HUES48 (cell line): ENCODE data around the gene CFAP54.

Source experiments
- H3K27ac ChIP-seq: one replicate; pipeline ENCODE4 v1.7.0; 2013; ENCODE audit warnings: low read depth, low read length, inconsistent platforms
- H3K27me3 ChIP-seq: 2 replicates; pipeline ENCODE4 v1.6.1; 2013; ENCODE audit warnings: mild to moderate bottlenecking, low read length; ENCODE audit not compliant: control insufficient read depth, insufficient read depth
- H3K36me3 ChIP-seq: 2 replicates; pipeline ENCODE4 v1.6.1; 2013; ENCODE audit warnings: low read length; ENCODE audit not compliant: control insufficient read depth, insufficient read depth
- H3K4me1 ChIP-seq: 2 replicates; pipeline ENCODE4 v1.6.1; 2013; ENCODE audit warnings: mild to moderate bottlenecking, low read length; ENCODE audit not compliant: control insufficient read depth, insufficient read depth
- H3K4me3 ChIP-seq: 2 replicates; pipeline ENCODE4 v1.5.1; 2013; ENCODE audit warnings: mild to moderate bottlenecking, low read depth, low read length
- H3K9ac ChIP-seq: 2 replicates; pipeline ENCODE4 v1.6.1; 2013; ENCODE audit warnings: mild to moderate bottlenecking, low read depth, low read length, moderate library complexity
- H3K9me3 ChIP-seq: 2 replicates; pipeline ENCODE4 v1.6.1; 2013; ENCODE audit warnings: low read length; ENCODE audit not compliant: control insufficient read depth, insufficient read depth

Gene CFAP54

GRCh38 chr12:96501133-96501761 lies 11.9 kb downstream of the CFAP54 start:
- Histone ChIP-seq H3K9ac (no peak overlapping the region), H3K27ac (no peak overlapping the region), H3K4me3 (no peak overlapping the region), H3K4me1 (peaks cover 6% of the 10 kb centered on the region), H3K36me3 (no peaks in the 10 kb centered on the region), H3K9me3 (no peaks in the 10 kb centered on the region), H3K27me3 (no peaks in the 10 kb centered on the region)

GRCh38 chr12:96501908-96502307 lies 12.5 kb downstream of the CFAP54 start:
- H3K4me1 ChIP-seq, result peaks cover 6% of the 10 kb centered on the region
- H3K9ac ChIP-seq, result no peak overlapping the region
- no peak overlapping the region for H3K27ac ChIP-seq
- H3K27me3 ChIP-seq, result no peaks in the 10 kb centered on the region
- H3K9me3 ChIP-seq, result no peaks in the 10 kb centered on the region
- no peaks in the 10 kb centered on the region for H3K36me3 ChIP-seq
- H3K4me3 ChIP-seq, result no peak overlapping the region

- no peaks in the 10 kb centered on the region for H3K27me3 ChIP-seq
- no peaks in the 10 kb centered on the region for H3K9me3 ChIP-seq
- H3K27ac ChIP-seq, result no peak overlapping the region
- no peaks in the 10 kb centered on the region for H3K36me3 ChIP-seq
- no peak overlapping the region for H3K9ac ChIP-seq
- peaks cover 6% of the 10 kb centered on the region for H3K4me1 ChIP-seq
- no peak overlapping the region for H3K4me3 ChIP-seq
Measured at GRCh38 chr12:96502477-96502876, 13.1 kb downstream of the CFAP54 start.

GRCh38 chr12:96502949-96503532 lies 13.7 kb downstream of the CFAP54 start:
- no peak overlapping the region for H3K9ac ChIP-seq
- H3K27me3 ChIP-seq, result no peaks in the 10 kb centered on the region
- H3K4me3 ChIP-seq, result no peak overlapping the region
- no peak overlapping the region for H3K27ac ChIP-seq
- peaks cover 6% of the 10 kb centered on the region for H3K4me1 ChIP-seq
- no peaks in the 10 kb centered on the region for H3K36me3 ChIP-seq
- H3K9me3 ChIP-seq, result no peaks in the 10 kb centered on the region

GRCh38 chr12:96503976-96504375 lies 14.6 kb downstream of the CFAP54 start:
- H3K27ac ChIP-seq, result no peak overlapping the region
- H3K36me3 ChIP-seq, result no peaks in the 10 kb centered on the region
- H3K9ac ChIP-seq, result no peak overlapping the region
- no peaks in the 10 kb centered on the region for H3K27me3 ChIP-seq
- H3K4me1 ChIP-seq, result peaks cover 6% of the 10 kb centered on the region
- no peak overlapping the region for H3K4me3 ChIP-seq
- H3K9me3 ChIP-seq, result no peaks in the 10 kb centered on the region

- no peaks in the 10 kb centered on the region for H3K4me1 ChIP-seq
- H3K27ac ChIP-seq, result no peak overlapping the region
- no peak overlapping the region for H3K9ac ChIP-seq
- H3K27me3 ChIP-seq, result no peaks in the 10 kb centered on the region
- H3K36me3 ChIP-seq, result no peaks in the 10 kb centered on the region
- no peak overlapping the region for H3K4me3 ChIP-seq
- no peaks in the 10 kb centered on the region for H3K9me3 ChIP-seq
Measured at GRCh38 chr12:96506776-96507175, 17.4 kb downstream of the CFAP54 start.

- no peaks in the 10 kb centered on the region for H3K27me3 ChIP-seq
- H3K36me3 ChIP-seq, result no peaks in the 10 kb centered on the region
- H3K4me1 ChIP-seq, result 0 out of 2 replicates have a peak, but pooled peaks cover 5% of the 10 kb centered on the region
- H3K4me3 ChIP-seq, result no peak overlapping the region
- no peaks in the 10 kb centered on the region for H3K9me3 ChIP-seq
- H3K27ac ChIP-seq, result no peak overlapping the region
- no peak overlapping the region for H3K9ac ChIP-seq
Measured at GRCh38 chr12:96510306-96510764, 21.0 kb downstream of the CFAP54 start.

- 0 out of 2 replicates have a peak, but pooled peaks cover 5% of the 10 kb centered on the region for H3K4me1 ChIP-seq
- H3K36me3 ChIP-seq, result no peaks in the 10 kb centered on the region
- no peak overlapping the region for H3K4me3 ChIP-seq
- H3K9me3 ChIP-seq, result no peaks in the 10 kb centered on the region
- H3K9ac ChIP-seq, result no peak overlapping the region
- H3K27me3 ChIP-seq, result no peaks in the 10 kb centered on the region
- no peak overlapping the region for H3K27ac ChIP-seq
Measured at GRCh38 chr12:96513166-96513565, 23.8 kb downstream of the CFAP54 start.

GRCh38 chr12:96513681-96514080 lies 24.3 kb downstream of the CFAP54 start:
- Histone ChIP-seq H3K36me3 (no peaks in the 10 kb centered on the region), H3K27me3 (no peaks in the 10 kb centered on the region), H3K4me1 (0 out of 2 replicates have a peak, but pooled peaks cover 5% of the 10 kb centered on the region), H3K9me3 (no peaks in the 10 kb centered on the region), H3K9ac (no peak overlapping the region), H3K4me3 (no peak overlapping the region), H3K27ac (no peak overlapping the region)

- Histone ChIP-seq H3K27ac (no peak overlapping the region), H3K9me3 (no peaks in the 10 kb centered on the region), H3K4me1 (0 out of 2 replicates have a peak, but pooled peaks cover 5% of the 10 kb centered on the region), H3K27me3 (no peaks in the 10 kb centered on the region), H3K36me3 (no peaks in the 10 kb centered on the region), H3K4me3 (no peak overlapping the region), H3K9ac (no peak overlapping the region)
Measured at GRCh38 chr12:96514328-96514727, 25.0 kb downstream of the CFAP54 start.
